Prostate gland (tissue), 2 donors: ENCODE data around the gene CLRN3.

Source experiments
- CTCF ChIP-seq, 4 experiments: fragments of 200-600 bp in 2 of 4; fragments of 450-650 bp in 2 of 4; sonication (generic) in 2 of 4; IDR thresholded peaks; 1 replicate in 3 of 4; 2 replicates in 1 of 4; pipeline ENCODE4 v1.5.1; 2016 to 2019; ENCODE audit warnings: antibody characterized with exemption in 4 of 4, mild to moderate bottlenecking in 2 of 4, moderate library complexity in 2 of 4
- POLR2A ChIP-seq: fragments of 450-650 bp; IDR thresholded peaks from one replicate; pipeline ENCODE4 v1.6.1; 2016; ENCODE audit warnings: antibody characterized with exemption, mild to moderate bottlenecking
- POLR2AphosphoS5 ChIP-seq: sonication (generic); formaldehyde crosslinking; IDR thresholded peaks from one replicate; pipeline ENCODE4 v1.6.1; 2017; ENCODE audit warnings: antibody characterized with exemption

DNA sequence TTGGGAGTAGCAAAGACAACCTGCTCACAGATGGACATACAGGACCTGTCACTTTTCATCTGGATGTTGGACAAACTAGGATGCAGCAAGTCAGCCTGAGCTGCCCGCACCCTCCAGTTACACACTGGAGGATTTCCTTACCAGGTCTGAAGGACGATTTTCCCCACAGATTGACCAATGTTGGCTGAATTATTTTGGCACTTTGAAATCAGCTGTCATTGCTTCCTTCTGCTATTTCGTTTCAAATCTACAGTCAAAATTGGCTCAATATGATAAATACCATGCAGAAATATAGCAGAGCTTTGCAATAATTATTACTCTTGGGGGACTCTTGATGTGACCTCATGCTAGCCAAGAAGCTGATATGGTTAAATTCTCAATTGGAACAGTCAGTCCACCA is 2.5 kb downstream of the CLRN3 start:
- TF ChIP-seq CTCF (IDR thresholded peaks at IDR 0.05): no peak
- TF ChIP-seq POLR2A: no peak
- TF ChIP-seq POLR2AphosphoS5: no peak
